PC-9 (cell line): ENCODE results near the gene PRKD1.

Source experiments
- EZH2 ChIP-seq: fragments of 200-600 bp; sonication (generic); IDR thresholded peaks from 2 replicates; pipeline ENCODE4 v1.8.0; 2017; ENCODE audit warnings: antibody characterized with exemption, low read depth
- TF ChIP-seq, protein P1 (sequence below): fragments of 200-600 bp; sonication (generic); conservative IDR thresholded peaks from 2 replicates; pipeline ENCODE4 v1.6.1; 2017; ENCODE audit warnings: mixed run types, antibody characterized with exemption, mild to moderate bottlenecking, moderate library complexity

DNA sequence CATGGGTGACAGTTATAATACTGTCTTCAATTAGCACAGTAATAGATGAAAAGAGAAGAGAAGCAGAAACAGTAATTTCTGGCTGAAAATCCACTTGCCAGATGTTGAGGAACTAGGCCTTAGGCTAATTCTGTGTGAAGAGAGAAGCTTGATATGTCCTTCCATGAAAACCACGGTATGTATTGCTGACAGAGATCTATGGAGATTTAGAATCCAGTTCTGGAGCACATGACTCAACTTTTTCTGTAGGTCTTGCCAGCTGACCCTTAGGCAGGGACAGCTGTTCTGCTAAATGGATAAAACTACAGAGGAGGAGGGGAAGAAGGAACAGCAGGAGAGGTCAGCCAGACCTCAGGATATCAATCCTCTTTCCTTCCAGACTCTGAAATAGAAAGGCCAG, 211.5 kb downstream of the PRKD1 start:
- TF ChIP-seq, protein P1, sequence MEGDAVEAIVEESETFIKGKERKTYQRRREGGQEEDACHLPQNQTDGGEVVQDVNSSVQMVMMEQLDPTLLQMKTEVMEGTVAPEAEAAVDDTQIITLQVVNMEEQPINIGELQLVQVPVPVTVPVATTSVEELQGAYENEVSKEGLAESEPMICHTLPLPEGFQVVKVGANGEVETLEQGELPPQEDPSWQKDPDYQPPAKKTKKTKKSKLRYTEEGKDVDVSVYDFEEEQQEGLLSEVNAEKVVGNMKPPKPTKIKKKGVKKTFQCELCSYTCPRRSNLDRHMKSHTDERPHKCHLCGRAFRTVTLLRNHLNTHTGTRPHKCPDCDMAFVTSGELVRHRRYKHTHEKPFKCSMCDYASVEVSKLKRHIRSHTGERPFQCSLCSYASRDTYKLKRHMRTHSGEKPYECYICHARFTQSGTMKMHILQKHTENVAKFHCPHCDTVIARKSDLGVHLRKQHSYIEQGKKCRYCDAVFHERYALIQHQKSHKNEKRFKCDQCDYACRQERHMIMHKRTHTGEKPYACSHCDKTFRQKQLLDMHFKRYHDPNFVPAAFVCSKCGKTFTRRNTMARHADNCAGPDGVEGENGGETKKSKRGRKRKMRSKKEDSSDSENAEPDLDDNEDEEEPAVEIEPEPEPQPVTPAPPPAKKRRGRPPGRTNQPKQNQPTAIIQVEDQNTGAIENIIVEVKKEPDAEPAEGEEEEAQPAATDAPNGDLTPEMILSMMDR = no peak
- no peak for TF ChIP-seq EZH2
